HG03108 (cell line): Measurements from ENCODE around the gene EIF2S3.
"Not testable (repeated sequence)": the region's sequence is repeated elsewhere in the genome, so short reads cannot be mapped to it uniquely, and the experiment has no call there.

ENCODE experiments used
- ATAC-seq: cut with Tn5 transposase; IDR thresholded peaks from one replicate; pipeline ENCODE4 v1.9.1; 2021; ENCODE audit warnings: moderate library complexity; ENCODE audit not compliant: unreplicated experiment

The EIF2S3 gene

GRCh38 chrX:24054182-24055042 is at the start of gene EIF2S3:
Gene EIF2S3 (plus strand): TSS chrX:24054956. CDS start chrX:24054969, 13 bp downstream.
- ATAC-seq = peak; percentile 94

- peak; percentile 52 for ATAC-seq
Observed at GRCh38 chrX:24005028-24005427, 49.7 kb upstream of the EIF2S3 start.

GRCh38 chrX:24005867-24006266 is 48.9 kb upstream of the EIF2S3 start:
- no peak for ATAC-seq

- ATAC-seq = no peak
Observed at GRCh38 chrX:24012266-24012665, 42.5 kb upstream of the EIF2S3 start.

GRCh38 chrX:24014388-24015018 is 40.3 kb upstream of the EIF2S3 start:
- peak; percentile 80 for ATAC-seq

GRCh38 chrX:24017674-24018073 is 37.1 kb upstream of the EIF2S3 start:
- ATAC-seq = no peak

GRCh38 chrX:24018809-24019208 is 35.9 kb upstream of the EIF2S3 start:
- ATAC-seq = no peak

- no peak for ATAC-seq
Observed at GRCh38 chrX:24019448-24019847, 35.3 kb upstream of the EIF2S3 start.

GRCh38 chrX:24020306-24020876 is 34.4 kb upstream of the EIF2S3 start:
- no peak for ATAC-seq

- ATAC-seq = no peak
Observed at GRCh38 chrX:24023544-24023943, 31.2 kb upstream of the EIF2S3 start.

- no peak for ATAC-seq
Observed at GRCh38 chrX:24023972-24024669, 30.6 kb upstream of the EIF2S3 start.

GRCh38 chrX:24024819-24025740 is 29.7 kb upstream of the EIF2S3 start:
- ATAC-seq = peak; percentile 86

- peak; percentile 24 for ATAC-seq
Observed at GRCh38 chrX:24025741-24026403, 28.9 kb upstream of the EIF2S3 start.

GRCh38 chrX:24026432-24026831 is 28.3 kb upstream of the EIF2S3 start:
- ATAC-seq = no peak

GRCh38 chrX:24027086-24027485 is 27.7 kb upstream of the EIF2S3 start, which contains the start of gene KLHL15:
Gene KLHL15 (minus strand): TSS chrX:24027186. CDS start chrX:24006693, 20,493 bp downstream.
- ATAC-seq = no peak

- no peak for ATAC-seq
Observed at GRCh38 chrX:24027985-24028384, 26.8 kb upstream of the EIF2S3 start.

- ATAC-seq = no peak
Observed at GRCh38 chrX:24030597-24030996, 24.2 kb upstream of the EIF2S3 start.

- ATAC-seq = no peak
Observed at GRCh38 chrX:24034485-24034884, 20.3 kb upstream of the EIF2S3 start.

- ATAC-seq = no peak
Observed at GRCh38 chrX:24037729-24038128, 17.0 kb upstream of the EIF2S3 start.

GRCh38 chrX:24046060-24046459 is 8.7 kb upstream of the EIF2S3 start:
- not testable (repeated sequence) for ATAC-seq
